Muscle layer of duodenum (tissue), 2 donors: ENCODE data around the gene UBL7.
A peak's percentile ranks its signal among the peaks of the same experiment; 100 is the strongest.
"Not testable (repeated sequence)": the region's sequence is repeated elsewhere in the genome, so short reads cannot be mapped to it uniquely, and the experiment has no call there.

Experiments used
- H3K27ac ChIP-seq: one replicate; pipeline ENCODE4 v1.7.0; 2013; ENCODE audit warnings: mild to moderate bottlenecking, low read length
- H3K27me3 ChIP-seq: one replicate; pipeline ENCODE4 v1.7.0; 2013; ENCODE audit warnings: low read depth, mild to moderate bottlenecking, control low read depth, low read length
- H3K36me3 ChIP-seq, 2 donors: one replicate each; pipeline ENCODE4 v1.7.0; 2013; ENCODE audit warnings: low read length in 2 of 2, control low read depth in 1 of 2, mild to moderate bottlenecking in 1 of 2; ENCODE audit not compliant: insufficient read depth in 2 of 2, control insufficient read depth in 1 of 2
- H3K4me1 ChIP-seq, 2 donors: one replicate each; pipeline ENCODE4 v1.7.0; 2013; ENCODE audit warnings: low read length in 2 of 2, mild to moderate bottlenecking in 2 of 2, control low read depth in 1 of 2, moderate library complexity in 1 of 2; ENCODE audit not compliant: insufficient read depth in 2 of 2, control insufficient read depth in 1 of 2
- H3K4me3 ChIP-seq, 2 donors: one replicate each; pipeline ENCODE4 v1.7.0; 2013; ENCODE audit warnings: low read length in 2 of 2, low read depth in 1 of 2, mild to moderate bottlenecking in 1 of 2
- H3K9me3 ChIP-seq, 2 donors: one replicate each; pipeline ENCODE4 v1.7.0; 2013; ENCODE audit warnings: low read length in 2 of 2, control low read depth in 1 of 2, mild to moderate bottlenecking in 1 of 2; ENCODE audit not compliant: control insufficient read depth in 1 of 2
- donor health status: healthy.

The UBL7 gene

GRCh38 chr15:74461847-74462511, 1.0 kb upstream of the UBL7 start:
- peaks cover 0 to 2% of the 10 kb centered on the region in 2 donors for H3K36me3 ChIP-seq
- H3K4me3 ChIP-seq: peak overlapping the region; percentile 96 to 99
- peak overlapping the region; percentile 93 for H3K27ac ChIP-seq
- H3K27me3 ChIP-seq: no peaks in the 10 kb centered on the region
- peaks cover 6 to 17% of the 10 kb centered on the region in 2 donors for H3K4me1 ChIP-seq
- no peaks in the 10 kb centered on the region for H3K9me3 ChIP-seq

- peaks cover 6 to 17% of the 10 kb centered on the region in 2 donors for H3K4me1 ChIP-seq
- H3K27ac ChIP-seq: peak overlapping the region; percentile 93
- no peaks in the 10 kb centered on the region for H3K9me3 ChIP-seq
- H3K27me3 ChIP-seq: no peaks in the 10 kb centered on the region
- H3K4me3 ChIP-seq: peak overlapping the region; percentile 96 to 99
- peaks cover 3 to 15% of the 10 kb centered on the region in 2 donors for H3K36me3 ChIP-seq
These were observed 662 bp downstream of the UBL7 start for GRCh38 chr15:74460298-74460697.

- not testable (repeated sequence) for H3K9me3 ChIP-seq, H3K27ac ChIP-seq, H3K27me3 ChIP-seq
- peak overlapping the region in 1 of 2 donors; percentile 96 for H3K4me3 ChIP-seq
- H3K4me1 ChIP-seq: peaks cover 6 to 17% of the 10 kb centered on the region in 2 donors
- peaks cover 7 to 20% of the 10 kb centered on the region in 2 donors for H3K36me3 ChIP-seq
These were observed 1.2 kb downstream of the UBL7 start for GRCh38 chr15:74459798-74460197.

- H3K36me3 ChIP-seq: peaks cover 12 to 28% of the 10 kb centered on the region in 2 donors
- H3K4me3 ChIP-seq: no peak overlapping the region
- H3K27ac ChIP-seq: no peak overlapping the region
- H3K27me3 ChIP-seq: no peaks in the 10 kb centered on the region
- H3K4me1 ChIP-seq: peaks cover 6 to 17% of the 10 kb centered on the region in 2 donors
- H3K9me3 ChIP-seq: no peaks in the 10 kb centered on the region
These were observed 2.5 kb downstream of the UBL7 start for GRCh38 chr15:74458473-74458872.

GRCh38 chr15:74457036-74457435, 3.9 kb downstream of the UBL7 start:
- H3K27me3 ChIP-seq, H3K27ac ChIP-seq, H3K4me3 ChIP-seq, H3K9me3 ChIP-seq: not testable (repeated sequence)
- Histone ChIP-seq H3K4me1 (peaks cover 4 to 17% of the 10 kb centered on the region in 2 donors), H3K36me3 (peaks cover 23 to 32% of the 10 kb centered on the region in 2 donors)

- H3K36me3 ChIP-seq: peaks cover 41 to 53% of the 10 kb centered on the region in 2 donors
- H3K4me3 ChIP-seq: no peak overlapping the region
- H3K9me3 ChIP-seq: no peaks in the 10 kb centered on the region
- H3K4me1 ChIP-seq: peaks cover 0 to 5% of the 10 kb centered on the region in 2 donors
- no peaks in the 10 kb centered on the region for H3K27me3 ChIP-seq
- no peak overlapping the region for H3K27ac ChIP-seq
These were observed 6.0 kb downstream of the UBL7 start for GRCh38 chr15:74454764-74455500.

- H3K27me3 ChIP-seq: no peaks in the 10 kb centered on the region
- peaks cover 48 to 61% of the 10 kb centered on the region in 2 donors for H3K36me3 ChIP-seq
- H3K4me1 ChIP-seq: no peaks in the 10 kb centered on the region
- no peaks in the 10 kb centered on the region for H3K9me3 ChIP-seq
- H3K4me3 ChIP-seq: no peak overlapping the region
- no peak overlapping the region for H3K27ac ChIP-seq
These were observed 6.8 kb downstream of the UBL7 start for GRCh38 chr15:74453925-74454763.

- H3K36me3 ChIP-seq: peaks cover 60 to 80% of the 10 kb centered on the region in 2 donors
- H3K27ac ChIP-seq: no peak overlapping the region
These were observed 8.8 kb downstream of the UBL7 start for GRCh38 chr15:74451861-74452835.

GRCh38 chr15:74451322-74451721, 9.6 kb downstream of the UBL7 start:
- Histone ChIP-seq H3K27ac (no peak overlapping the region), H3K9me3 (no peaks in the 10 kb centered on the region), H3K36me3 (peaks cover 60 to 81% of the 10 kb centered on the region in 2 donors), H3K4me3 (no peak overlapping the region), H3K4me1 (no peaks in the 10 kb centered on the region), H3K27me3 (no peaks in the 10 kb centered on the region)

More at GRCh38 chr15:74451861-74452835, 8.8 kb downstream of the UBL7 start:
- no peak overlapping the region for H3K4me3 ChIP-seq
- no peaks in the 10 kb centered on the region for H3K4me1 ChIP-seq
- no peaks in the 10 kb centered on the region for H3K27me3 ChIP-seq
- no peaks in the 10 kb centered on the region for H3K9me3 ChIP-seq

- Histone ChIP-seq H3K27ac (no peak overlapping the region), H3K9me3 (no peaks in the 10 kb centered on the region)
These were observed 11.2 kb downstream of the UBL7 start for GRCh38 chr15:74449643-74450205.

More at GRCh38 chr15:74449643-74450205, 11.2 kb downstream of the UBL7 start:
- Histone ChIP-seq H3K4me1 (no peaks in the 10 kb centered on the region), H3K36me3 (peaks cover 69 to 85% of the 10 kb centered on the region in 2 donors), H3K27me3 (no peaks in the 10 kb centered on the region), H3K4me3 (no peak overlapping the region)
